Measurements from ENCODE around the gene CHRM5. TPM values are rescaled to one million over a fixed set of nuclear protein-coding genes. Genes with fewer than 3 reads are reported as not detected.

The CHRM5 gene
- total RNA-seq, result under 1 TPM in 1 of 2 donors, not detected in 1; 0.11 TPM

- TF ChIP-seq POLR2AphosphoS5 (IDR thresholded peaks at IDR 0.05) (no peak), CTCF (IDR thresholded peaks at IDR 0.05) (no peak), POLR2A (IDR thresholded peaks at IDR 0.05) (no peak)
- Histone ChIP-seq H3K9me3 (no peaks in the 10 kb centered on the region), H3K4me1 (replicated peaks) (no peaks in the 10 kb centered on the region), H3K27ac (no peak within 1 kb of the TSS), H3K27me3 (replicated peaks; ENCODE audit: insufficient read depth) (no peaks in the 10 kb centered on the region), H3K4me3 (no peak within 1 kb of the TSS), H3K36me3 (no peaks in the 10 kb centered on the region)
- 44% methylated on average over 6 of the region's 6 CpGs for WGBS
- intact Hi-C loops (cut with DNase I), result loop anchor here (10.0 kb wide), 1 partner anchor 233 kb away; no protein-coding TSS in a partner anchor
- DNase-seq (ENCODE audit: low spot score), result no peak
Measured at GRCh38 chr15:33968224-33968623, at the start of gene CHRM5. Gene CHRM5 (plus strand): TSS chr15:33968497. CDS start chr15:34062718, 94,221 bp downstream.

GRCh38 chr15:33923446-33923845 lies 44.9 kb upstream of the CHRM5 start:
- 80% methylated on average over 1 of the region's 1 CpG for whole genome bisulfite sequencing
- intact Hi-C loops (cut with DNase I), result no loop called here
- DNase-seq (ENCODE audit: low spot score), result no peak
- H3K9me3 ChIP-seq, result no peaks in the 10 kb centered on the region
- no peak overlapping the region for H3K27ac ChIP-seq
- H3K27me3 ChIP-seq (replicated peaks; ENCODE audit: insufficient read depth), result no peaks in the 10 kb centered on the region
- TF ChIP-seq CTCF (IDR thresholded peaks at IDR 0.05), result no peak
- H3K4me3 ChIP-seq, result no peak overlapping the region
- H3K4me1 ChIP-seq (replicated peaks), result no peaks in the 10 kb centered on the region
- H3K36me3 ChIP-seq, result no peaks in the 10 kb centered on the region

GRCh38 chr15:33926260-33926659 lies 42.0 kb upstream of the CHRM5 start:
- no peaks in the 10 kb centered on the region for H3K9me3 ChIP-seq
- H3K27ac ChIP-seq, result no peak overlapping the region
- H3K27me3 ChIP-seq (replicated peaks; ENCODE audit: insufficient read depth), result no peaks in the 10 kb centered on the region
- H3K4me3 ChIP-seq, result no peak overlapping the region
- WGBS, result 74% methylated on average over 4 of the region's 4 CpGs
- DNase-seq (ENCODE audit: low spot score), result no peak
- TF ChIP-seq CTCF (IDR thresholded peaks at IDR 0.05) (no peak), POLR2A (IDR thresholded peaks at IDR 0.05) (no peak), POLR2AphosphoS5 (IDR thresholded peaks at IDR 0.05) (no peak)
- intact Hi-C loops (cut with DNase I), result no loop called here
- no peaks in the 10 kb centered on the region for H3K4me1 ChIP-seq (replicated peaks)
- H3K36me3 ChIP-seq, result no peaks in the 10 kb centered on the region

- no peaks in the 10 kb centered on the region for H3K36me3 ChIP-seq
- no peak for DNase-seq (ENCODE audit: low spot score)
- H3K9me3 ChIP-seq, result no peaks in the 10 kb centered on the region
- 100% methylated on average over 2 of the region's 2 CpGs for WGBS
- no peaks in the 10 kb centered on the region for H3K27me3 ChIP-seq (replicated peaks; ENCODE audit: insufficient read depth)
- intact Hi-C loops (cut with DNase I), result no loop called here
- H3K4me1 ChIP-seq (replicated peaks), result no peaks in the 10 kb centered on the region
- H3K27ac ChIP-seq, result no peak overlapping the region
- TF ChIP-seq POLR2A (IDR thresholded peaks at IDR 0.05), result no peak
- TF ChIP-seq CTCF (IDR thresholded peaks at IDR 0.05), result no peak
- no peak for TF ChIP-seq POLR2AphosphoS5 (IDR thresholded peaks at IDR 0.05)
- H3K4me3 ChIP-seq, result no peak overlapping the region
Measured at GRCh38 chr15:33932734-33933133, 35.6 kb upstream of the CHRM5 start.

GRCh38 chr15:33934396-33934795 lies 33.9 kb upstream of the CHRM5 start:
- 81% methylated on average over 3 of the region's 3 CpGs for WGBS
- TF ChIP-seq POLR2AphosphoS5 (IDR thresholded peaks at IDR 0.05) (no peak), CTCF (IDR thresholded peaks at IDR 0.05) (no peak), POLR2A (IDR thresholded peaks at IDR 0.05) (no peak)
- intact Hi-C loops (cut with DNase I), result no loop called here
- Histone ChIP-seq H3K4me1 (replicated peaks) (no peaks in the 10 kb centered on the region), H3K36me3 (no peaks in the 10 kb centered on the region), H3K27me3 (replicated peaks; ENCODE audit: insufficient read depth) (no peaks in the 10 kb centered on the region), H3K27ac (no peak overlapping the region), H3K4me3 (no peak overlapping the region), H3K9me3 (no peaks in the 10 kb centered on the region)
- no peak for DNase-seq (ENCODE audit: low spot score)

Data from prostate gland (tissue), 2 donors.